ENCODE results near the gene LDB2.
"Not testable (repeated sequence)": the region's sequence is repeated elsewhere in the genome, so short reads cannot be mapped to it uniquely, and the experiment has no call there.

The LDB2 gene

DNA sequence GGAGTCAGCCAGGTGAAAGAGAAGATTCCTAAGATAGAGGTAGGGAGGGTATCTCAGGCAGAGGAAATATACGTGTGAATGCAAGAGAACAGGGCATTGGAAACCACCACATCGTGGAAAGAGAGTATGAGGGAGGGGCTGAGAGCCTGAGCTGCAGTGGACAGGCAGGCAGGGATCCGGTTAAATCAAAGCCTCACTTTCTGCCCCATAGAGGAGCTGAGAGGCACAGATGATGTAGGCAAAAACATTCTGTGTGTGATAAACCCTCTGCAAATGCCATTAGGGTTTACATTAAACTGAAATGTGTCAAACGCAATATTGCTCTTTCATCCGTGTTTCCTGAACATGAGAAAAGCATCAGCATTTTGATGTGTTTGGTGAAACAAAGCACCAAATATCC lies 374.0 kb downstream of the LDB2 start:
- Histone ChIP-seq H3K9ac (ENCODE audit: low read length in 2 of 2) (no peak overlapping the region), H3K4me3 (ENCODE audit: low read length in 2 of 2) (no peak overlapping the region), H3K36me3 (ENCODE audit: control insufficient read depth in 2 of 2, insufficient read depth in 2 of 2, low read length in 2 of 2) (no peaks in the 10 kb centered on the region), H3K9me3 (ENCODE audit: control insufficient read depth in 2 of 2, low read length in 2 of 2) (no peaks in the 10 kb centered on the region), H3K27ac (ENCODE audit: low read length) (no peak overlapping the region), H3K27me3 (ENCODE audit: control insufficient read depth in 1 of 2, insufficient read depth in 2 of 2, low read length in 2 of 2) (no peaks in the 10 kb centered on the region), H3K4me1 (ENCODE audit: control insufficient read depth, insufficient read depth, low read length) (no peaks in the 10 kb centered on the region)

DNA sequence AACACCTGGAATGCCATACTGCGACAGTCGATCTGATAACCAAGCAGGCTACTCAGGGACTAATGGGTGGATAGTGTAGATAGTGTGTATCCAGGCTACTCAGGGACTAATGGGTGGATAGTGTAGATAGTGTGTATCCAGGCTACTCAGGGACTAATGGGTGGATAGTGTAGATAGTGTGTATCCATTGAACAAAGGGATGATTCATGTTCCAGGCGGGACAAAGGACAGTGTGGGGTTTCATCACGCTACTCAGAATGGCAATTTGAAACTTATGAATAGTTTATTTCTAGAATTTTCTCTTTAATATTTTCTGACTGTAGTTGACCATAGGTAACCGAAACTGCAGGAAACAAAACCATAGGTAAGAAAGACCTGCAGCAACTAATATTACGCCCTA lies 374.9 kb downstream of the LDB2 start:
- not testable (repeated sequence) for H3K9ac ChIP-seq (ENCODE audit: low read length in 2 of 2); H3K36me3 ChIP-seq (ENCODE audit: control insufficient read depth in 2 of 2, insufficient read depth in 2 of 2, low read length in 2 of 2); H3K27me3 ChIP-seq (ENCODE audit: control insufficient read depth in 1 of 2, insufficient read depth in 2 of 2, low read length in 2 of 2); H3K4me3 ChIP-seq (ENCODE audit: low read length in 2 of 2); H3K4me1 ChIP-seq (ENCODE audit: control insufficient read depth, insufficient read depth, low read length); H3K9me3 ChIP-seq (ENCODE audit: control insufficient read depth in 2 of 2, low read length in 2 of 2); H3K27ac ChIP-seq (ENCODE audit: low read length)

DNA sequence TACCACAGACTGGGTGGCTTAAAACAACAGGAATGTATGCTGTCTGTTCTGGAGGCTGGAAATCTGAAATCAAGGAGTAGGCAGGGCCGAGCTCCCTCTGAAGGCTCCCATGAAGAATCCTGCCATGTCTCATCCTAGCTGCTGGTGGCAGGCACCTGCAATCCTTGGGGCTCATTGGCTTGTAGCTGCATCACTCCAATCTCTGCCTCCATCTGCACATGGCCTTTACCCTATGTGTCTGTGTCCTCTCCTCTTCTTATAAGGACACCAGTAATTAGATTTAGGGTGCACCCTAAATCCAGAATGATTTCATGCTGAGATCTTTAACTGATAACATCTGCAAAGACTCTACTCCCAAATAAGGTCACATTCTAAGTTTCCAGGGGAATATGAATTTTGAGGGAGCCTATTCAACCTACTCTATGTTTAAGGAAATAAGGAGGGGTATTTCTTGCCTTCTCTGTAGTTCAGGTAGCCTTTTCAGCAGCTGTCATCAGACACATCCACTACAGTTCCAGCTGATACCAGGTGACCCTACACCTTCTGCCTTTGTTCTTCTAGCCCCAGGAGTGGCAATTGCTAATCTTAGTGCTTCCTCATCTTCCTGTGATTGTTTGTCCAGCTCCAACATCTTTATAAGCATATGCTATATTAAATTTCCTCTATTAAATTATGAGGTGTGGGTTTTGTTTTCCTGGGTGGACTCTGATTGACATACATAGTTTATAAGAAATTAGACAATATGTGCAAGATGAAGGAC lies 377.1 kb downstream of the LDB2 start:
- Histone ChIP-seq H3K27ac (ENCODE audit: low read length) (no peak overlapping the region), H3K36me3 (ENCODE audit: control insufficient read depth in 2 of 2, insufficient read depth in 2 of 2, low read length in 2 of 2) (no peaks in the 10 kb centered on the region), H3K4me1 (ENCODE audit: control insufficient read depth, insufficient read depth, low read length) (no peaks in the 10 kb centered on the region)

DNA sequence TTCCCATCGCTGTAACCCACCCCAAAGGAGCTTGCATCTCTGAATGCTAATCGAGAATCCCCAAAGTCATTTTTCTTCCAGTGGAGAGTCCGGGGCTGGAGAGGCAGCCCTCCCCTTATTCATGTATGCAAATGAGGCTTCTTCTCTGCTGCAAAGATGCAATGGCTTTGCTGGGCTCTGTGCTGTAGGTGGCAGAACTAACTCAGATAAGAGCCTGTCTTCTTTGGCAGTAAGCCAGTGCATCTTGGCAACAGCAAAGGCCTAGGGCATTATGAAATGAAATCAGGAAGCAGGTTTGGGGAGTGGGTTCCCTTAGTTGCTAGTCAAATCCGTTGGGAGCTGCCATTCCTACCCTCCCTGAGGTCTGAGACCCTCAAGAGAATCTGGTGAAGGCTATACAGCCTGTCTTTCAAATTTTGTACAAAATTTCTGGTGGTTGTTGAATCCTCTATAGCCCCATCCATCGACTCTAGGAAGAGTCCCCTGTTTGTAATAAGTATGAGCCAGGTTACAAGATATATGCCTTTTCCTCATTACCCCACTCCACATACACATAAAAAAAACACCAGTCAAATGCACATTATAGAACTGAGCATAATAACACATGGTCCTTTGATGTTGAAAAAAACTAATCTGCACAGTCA lies 381.5 kb downstream of the LDB2 start:
- H3K27ac ChIP-seq (ENCODE audit: low read length) = no peak overlapping the region
- H3K9ac ChIP-seq (ENCODE audit: low read length in 2 of 2) = no peak overlapping the region
- H3K36me3 ChIP-seq (ENCODE audit: control insufficient read depth in 2 of 2, insufficient read depth in 2 of 2, low read length in 2 of 2) = no peaks in the 10 kb centered on the region
- no peaks in the 10 kb centered on the region for H3K27me3 ChIP-seq (ENCODE audit: control insufficient read depth in 1 of 2, insufficient read depth in 2 of 2, low read length in 2 of 2)
- H3K4me1 ChIP-seq (ENCODE audit: control insufficient read depth, insufficient read depth, low read length) = no peaks in the 10 kb centered on the region
- H3K4me3 ChIP-seq (ENCODE audit: low read length in 2 of 2) = no peak overlapping the region
- no peaks in the 10 kb centered on the region for H3K9me3 ChIP-seq (ENCODE audit: control insufficient read depth in 2 of 2, low read length in 2 of 2)

More for the DNA sequence above, 377.1 kb downstream of the LDB2 start:
- no peaks in the 10 kb centered on the region for H3K9me3 ChIP-seq (ENCODE audit: control insufficient read depth in 2 of 2, low read length in 2 of 2)
- H3K9ac ChIP-seq (ENCODE audit: low read length in 2 of 2) = no peak overlapping the region
- H3K27me3 ChIP-seq (ENCODE audit: control insufficient read depth in 1 of 2, insufficient read depth in 2 of 2, low read length in 2 of 2) = no peaks in the 10 kb centered on the region
- H3K4me3 ChIP-seq (ENCODE audit: low read length in 2 of 2) = no peak overlapping the region

DNA sequence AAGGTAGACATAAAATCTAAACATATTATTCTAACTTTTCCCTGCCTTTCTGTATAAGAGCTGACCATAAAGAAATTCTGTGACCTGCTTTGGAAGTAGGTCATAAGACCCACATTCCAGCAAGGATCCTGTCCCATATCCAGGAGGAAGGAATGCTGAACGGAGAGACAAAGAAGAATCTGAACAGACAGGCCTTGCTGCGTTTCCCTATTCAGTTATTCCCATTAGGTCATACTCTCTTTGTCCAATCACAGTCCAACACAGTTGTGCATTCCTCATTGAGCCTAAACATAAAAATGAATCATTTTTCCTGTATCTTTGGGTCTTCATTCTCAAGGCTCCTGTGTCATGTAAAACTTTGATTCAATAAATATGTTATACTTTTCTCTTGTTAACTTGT lies 384.6 kb downstream of the LDB2 start:
- H3K27ac ChIP-seq (ENCODE audit: low read length) = no peak overlapping the region
- no peaks in the 10 kb centered on the region for H3K4me1 ChIP-seq (ENCODE audit: control insufficient read depth, insufficient read depth, low read length)
- no peaks in the 10 kb centered on the region for H3K9me3 ChIP-seq (ENCODE audit: control insufficient read depth in 2 of 2, low read length in 2 of 2)
- H3K36me3 ChIP-seq (ENCODE audit: control insufficient read depth in 2 of 2, insufficient read depth in 2 of 2, low read length in 2 of 2) = no peaks in the 10 kb centered on the region
- H3K9ac ChIP-seq (ENCODE audit: low read length in 2 of 2) = no peak overlapping the region
- H3K4me3 ChIP-seq (ENCODE audit: low read length in 2 of 2) = no peak overlapping the region
- no peaks in the 10 kb centered on the region for H3K27me3 ChIP-seq (ENCODE audit: control insufficient read depth in 1 of 2, insufficient read depth in 2 of 2, low read length in 2 of 2)

DNA sequence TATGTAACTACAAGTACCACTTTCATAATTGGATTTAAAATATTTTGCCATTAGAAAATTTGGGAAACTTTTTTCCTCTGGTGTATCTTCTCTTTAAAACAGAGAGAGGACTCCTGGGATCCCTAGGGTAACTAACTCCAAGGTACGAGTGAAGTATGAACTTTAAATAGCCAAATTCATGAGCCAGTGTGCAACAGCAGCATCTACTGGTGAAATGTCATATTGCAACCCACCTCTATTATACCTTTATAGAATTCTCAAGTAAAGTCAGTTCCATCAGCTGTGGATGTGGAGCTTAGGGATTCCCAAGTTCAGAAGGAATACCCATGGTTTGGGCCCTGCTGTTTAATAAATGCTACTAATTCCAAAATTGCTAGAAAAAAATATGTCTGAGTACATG lies 389.5 kb downstream of the LDB2 start:
- Histone ChIP-seq H3K36me3 (ENCODE audit: control insufficient read depth in 2 of 2, insufficient read depth in 2 of 2, low read length in 2 of 2) (no peaks in the 10 kb centered on the region), H3K4me1 (ENCODE audit: control insufficient read depth, insufficient read depth, low read length) (no peaks in the 10 kb centered on the region)

DNA sequence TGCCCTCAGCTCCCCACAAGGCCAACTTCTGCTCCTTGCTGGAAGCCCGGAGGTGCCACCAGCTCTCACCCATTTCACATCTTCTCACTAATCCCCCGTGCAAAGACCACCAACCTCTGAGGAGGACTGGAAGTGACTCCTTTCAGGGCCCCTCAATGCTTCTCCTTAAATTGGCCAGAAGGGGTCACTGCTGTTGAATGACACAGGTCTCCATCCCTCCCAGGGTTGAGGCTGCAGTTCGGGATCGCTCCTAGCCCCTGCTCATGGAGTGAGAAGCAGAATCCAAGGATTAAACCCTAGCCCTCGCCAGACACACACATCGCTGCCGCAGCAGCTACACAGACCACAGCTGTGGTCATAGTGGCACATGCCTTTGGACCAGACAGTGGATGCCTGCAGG lies 392.7 kb downstream of the LDB2 start:
- no peak overlapping the region for H3K4me3 ChIP-seq (ENCODE audit: low read length in 2 of 2)
- no peak overlapping the region for H3K9ac ChIP-seq (ENCODE audit: low read length in 2 of 2)
- no peaks in the 10 kb centered on the region for H3K4me1 ChIP-seq (ENCODE audit: control insufficient read depth, insufficient read depth, low read length)
- no peaks in the 10 kb centered on the region for H3K27me3 ChIP-seq (ENCODE audit: control insufficient read depth in 1 of 2, insufficient read depth in 2 of 2, low read length in 2 of 2)
- no peak overlapping the region for H3K27ac ChIP-seq (ENCODE audit: low read length)
- peaks cover 0 to 5% of the 10 kb centered on the region in 2 donors for H3K9me3 ChIP-seq (ENCODE audit: control insufficient read depth in 2 of 2, low read length in 2 of 2)
- no peaks in the 10 kb centered on the region for H3K36me3 ChIP-seq (ENCODE audit: control insufficient read depth in 2 of 2, insufficient read depth in 2 of 2, low read length in 2 of 2)

More for the DNA sequence above, 389.5 kb downstream of the LDB2 start:
- H3K4me3 ChIP-seq (ENCODE audit: low read length in 2 of 2) = no peak overlapping the region
- H3K27me3 ChIP-seq (ENCODE audit: control insufficient read depth in 1 of 2, insufficient read depth in 2 of 2, low read length in 2 of 2) = no peaks in the 10 kb centered on the region
- H3K9me3 ChIP-seq (ENCODE audit: control insufficient read depth in 2 of 2, low read length in 2 of 2) = no peaks in the 10 kb centered on the region
- no peak overlapping the region for H3K27ac ChIP-seq (ENCODE audit: low read length)
- no peak overlapping the region for H3K9ac ChIP-seq (ENCODE audit: low read length in 2 of 2)

DNA sequence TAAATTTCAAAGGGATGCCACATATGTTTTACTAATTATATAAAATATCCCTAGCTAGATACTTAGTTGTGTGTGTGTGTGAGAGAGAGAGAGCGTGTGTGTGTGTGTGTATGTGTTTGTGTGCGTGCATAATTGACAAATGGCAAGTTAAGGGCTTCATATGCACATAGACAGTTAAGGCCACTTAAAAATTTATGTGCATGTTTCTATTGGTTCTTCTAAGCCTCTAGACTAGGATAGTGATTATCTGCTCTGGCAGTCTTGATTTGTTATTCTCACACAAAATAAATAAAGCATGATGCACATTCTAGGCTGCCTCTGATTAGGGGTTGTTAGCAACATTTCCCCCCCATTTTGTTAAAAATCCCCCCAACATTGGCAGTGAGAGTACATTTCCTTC lies 393.2 kb downstream of the LDB2 start:
- Histone ChIP-seq H3K9ac (ENCODE audit: low read length in 2 of 2) (no peak overlapping the region), H3K36me3 (ENCODE audit: control insufficient read depth in 2 of 2, insufficient read depth in 2 of 2, low read length in 2 of 2) (no peaks in the 10 kb centered on the region), H3K27me3 (ENCODE audit: control insufficient read depth in 1 of 2, insufficient read depth in 2 of 2, low read length in 2 of 2) (no peaks in the 10 kb centered on the region), H3K27ac (ENCODE audit: low read length) (no peak overlapping the region), H3K9me3 (ENCODE audit: control insufficient read depth in 2 of 2, low read length in 2 of 2) (peaks cover 0 to 5% of the 10 kb centered on the region in 2 donors), H3K4me3 (ENCODE audit: low read length in 2 of 2) (no peak overlapping the region), H3K4me1 (ENCODE audit: control insufficient read depth, insufficient read depth, low read length) (no peaks in the 10 kb centered on the region)

DNA sequence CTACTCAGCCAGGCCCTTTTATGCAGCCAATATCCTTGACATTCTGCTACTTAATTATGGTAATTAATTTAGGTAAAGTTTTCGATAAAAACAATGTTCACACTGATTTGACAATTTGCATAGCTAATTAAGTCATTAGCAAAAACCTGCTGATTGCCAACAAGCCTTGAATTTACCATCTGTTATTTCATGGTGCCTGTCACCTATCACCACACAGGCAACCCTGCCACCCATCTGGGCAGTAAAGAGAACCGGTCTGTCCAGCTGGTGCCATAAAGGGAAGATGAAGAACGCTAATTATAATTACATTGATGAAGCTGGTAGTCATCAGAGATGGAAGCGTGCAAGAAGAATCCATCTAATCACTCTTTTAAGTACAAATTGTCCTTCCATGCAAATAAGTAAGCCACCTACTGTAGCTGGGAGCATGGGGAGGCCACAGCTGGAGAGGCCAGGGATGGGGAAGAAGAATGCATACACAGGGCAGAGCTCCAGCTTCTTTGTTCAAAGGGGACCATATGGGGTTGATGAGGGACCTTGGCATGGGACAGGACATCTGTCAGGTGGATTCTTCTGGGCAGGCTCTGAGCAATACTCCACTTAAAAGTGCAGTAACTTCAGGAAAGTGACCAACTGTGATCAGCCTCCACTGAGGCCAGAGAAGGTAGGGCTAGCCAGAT lies 394.9 kb downstream of the LDB2 start:
- H3K4me3 ChIP-seq (ENCODE audit: low read length in 2 of 2) = no peak overlapping the region
- H3K9ac ChIP-seq (ENCODE audit: low read length in 2 of 2) = no peak overlapping the region
- no peaks in the 10 kb centered on the region for H3K27me3 ChIP-seq (ENCODE audit: control insufficient read depth in 1 of 2, insufficient read depth in 2 of 2, low read length in 2 of 2)
- H3K9me3 ChIP-seq (ENCODE audit: control insufficient read depth in 2 of 2, low read length in 2 of 2) = peaks cover 0 to 5% of the 10 kb centered on the region in 2 donors
- H3K4me1 ChIP-seq (ENCODE audit: control insufficient read depth, insufficient read depth, low read length) = no peaks in the 10 kb centered on the region
- H3K27ac ChIP-seq (ENCODE audit: low read length) = no peak overlapping the region
- no peaks in the 10 kb centered on the region for H3K36me3 ChIP-seq (ENCODE audit: control insufficient read depth in 2 of 2, insufficient read depth in 2 of 2, low read length in 2 of 2)

DNA sequence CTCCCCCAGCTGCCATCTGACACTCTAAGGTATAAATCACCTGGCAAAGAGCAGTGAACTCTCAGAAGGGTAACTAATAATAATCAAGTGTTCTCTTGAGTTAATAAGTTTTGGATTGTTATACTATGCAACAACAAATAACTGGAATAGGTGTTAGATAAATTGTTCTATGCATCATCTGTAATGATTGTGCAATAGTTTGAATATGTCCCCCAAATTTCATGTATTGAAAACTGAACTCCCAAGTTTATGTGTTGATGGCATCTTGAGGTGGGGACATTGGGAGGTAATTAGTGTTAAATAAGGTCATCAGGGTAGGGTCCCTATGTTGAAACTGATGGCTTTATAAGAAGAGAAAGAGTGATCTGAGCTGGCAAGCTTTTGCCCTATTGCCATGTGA lies 399.5 kb downstream of the LDB2 start:
- H3K9ac ChIP-seq (ENCODE audit: low read length in 2 of 2) = no peak overlapping the region
- peaks cover 0 to 5% of the 10 kb centered on the region in 2 donors for H3K9me3 ChIP-seq (ENCODE audit: control insufficient read depth in 2 of 2, low read length in 2 of 2)
- no peaks in the 10 kb centered on the region for H3K27me3 ChIP-seq (ENCODE audit: control insufficient read depth in 1 of 2, insufficient read depth in 2 of 2, low read length in 2 of 2)
- H3K4me1 ChIP-seq (ENCODE audit: control insufficient read depth, insufficient read depth, low read length) = no peaks in the 10 kb centered on the region
- no peak overlapping the region for H3K4me3 ChIP-seq (ENCODE audit: low read length in 2 of 2)
- no peaks in the 10 kb centered on the region for H3K36me3 ChIP-seq (ENCODE audit: control insufficient read depth in 2 of 2, insufficient read depth in 2 of 2, low read length in 2 of 2)
- no peak overlapping the region for H3K27ac ChIP-seq (ENCODE audit: low read length)

DNA sequence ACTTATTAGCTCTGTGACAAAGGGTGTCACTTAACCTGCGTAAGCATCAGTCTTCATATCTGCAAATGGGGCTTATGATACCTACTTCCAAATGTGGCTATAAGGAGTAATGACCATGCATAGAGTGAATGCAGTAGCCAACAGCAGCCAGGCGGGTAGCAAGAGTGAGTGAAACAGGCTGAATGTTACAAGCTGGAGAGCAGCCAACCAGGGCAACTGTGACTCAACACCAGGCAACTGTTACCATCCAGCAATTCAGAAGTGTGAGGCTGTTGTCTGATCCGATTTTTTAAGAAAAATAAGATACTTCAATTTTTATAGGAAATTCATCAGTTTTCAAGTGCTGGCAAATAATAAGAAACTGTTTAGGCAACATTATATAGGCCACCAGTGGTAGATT lies 401.9 kb downstream of the LDB2 start:
- H3K9me3 ChIP-seq (ENCODE audit: control insufficient read depth in 2 of 2, low read length in 2 of 2) = peaks cover 0 to 5% of the 10 kb centered on the region in 2 donors
- no peak overlapping the region for H3K27ac ChIP-seq (ENCODE audit: low read length)
- no peaks in the 10 kb centered on the region for H3K27me3 ChIP-seq (ENCODE audit: control insufficient read depth in 1 of 2, insufficient read depth in 2 of 2, low read length in 2 of 2)
- no peaks in the 10 kb centered on the region for H3K36me3 ChIP-seq (ENCODE audit: control insufficient read depth in 2 of 2, insufficient read depth in 2 of 2, low read length in 2 of 2)
- H3K9ac ChIP-seq (ENCODE audit: low read length in 2 of 2) = no peak overlapping the region
- no peak overlapping the region for H3K4me3 ChIP-seq (ENCODE audit: low read length in 2 of 2)
- H3K4me1 ChIP-seq (ENCODE audit: control insufficient read depth, insufficient read depth, low read length) = no peaks in the 10 kb centered on the region
